ENCODE results near the gene GUCY1B1. TPM values are rescaled to one million over a fixed set of nuclear protein-coding genes. Genes with fewer than 3 reads are reported as not detected.
"Not testable (repeated sequence)": the region's sequence is repeated elsewhere in the genome, so short reads cannot be mapped to it uniquely, and the experiment has no call there.

GUCY1B1 gene
- total and polyA plus RNA-seq, 4 donors: 10.0 to 44.0 (median 25.7) TPM

DNA sequence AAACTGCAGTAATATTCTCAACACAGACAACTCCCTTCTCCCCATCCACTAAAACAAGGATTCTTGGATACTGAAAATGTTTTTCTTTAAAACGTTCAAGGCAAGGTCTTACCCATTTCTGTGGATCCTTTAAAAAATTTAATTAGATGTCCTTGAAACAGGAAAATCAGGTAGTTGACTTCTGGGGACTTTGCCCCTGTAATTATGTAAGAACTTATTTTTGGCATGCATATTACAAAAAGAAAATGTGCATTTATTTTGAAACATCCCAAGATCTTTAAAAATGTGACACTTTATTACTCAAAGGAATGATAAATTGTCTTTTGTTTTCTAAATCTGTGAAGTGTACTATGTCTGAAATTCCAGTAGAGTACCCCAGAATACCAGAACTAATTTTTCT lies 25.8 kb downstream of the GUCY1B1 start:
- intact Hi-C loops (cut with DNase I): loop anchor here (5.0 to 10.0 kb wide), 2 partner anchors 90 to 117 kb away; partner anchors contain the start of gene GUCY1A1 (in 1 of the 2)
- ATAC-seq (ENCODE audit: low FRiP score) (no peak), DNase-seq (no peak)
- H3K36me3 ChIP-seq (ENCODE audit: control insufficient read depth in 1 of 2, insufficient read depth in 2 of 2, low read length in 1 of 2): no peaks in the 10 kb centered on the region
- H3K27me3 ChIP-seq (ENCODE audit: control insufficient read depth in 1 of 2, insufficient read depth in 2 of 2, low read length in 1 of 2): no peaks in the 10 kb centered on the region
- H3K27ac ChIP-seq (ENCODE audit: low read depth in 1 of 2, low read length in 2 of 2): no peak overlapping the region
- WGBS, 2 donors: 21 to 26% methylated on average over 1 of the region's 1 CpG
- H3K4me1 ChIP-seq (ENCODE audit: control insufficient read depth in 1 of 2, insufficient read depth in 2 of 2, low read length in 2 of 2): peaks cover 1 to 4% of the 10 kb centered on the region in 2 donors
- H3K9me3 ChIP-seq (ENCODE audit: control insufficient read depth, low read length): no peaks in the 10 kb centered on the region
- H3K4me3 ChIP-seq (ENCODE audit: low read length in 2 of 2): no peak overlapping the region

DNA sequence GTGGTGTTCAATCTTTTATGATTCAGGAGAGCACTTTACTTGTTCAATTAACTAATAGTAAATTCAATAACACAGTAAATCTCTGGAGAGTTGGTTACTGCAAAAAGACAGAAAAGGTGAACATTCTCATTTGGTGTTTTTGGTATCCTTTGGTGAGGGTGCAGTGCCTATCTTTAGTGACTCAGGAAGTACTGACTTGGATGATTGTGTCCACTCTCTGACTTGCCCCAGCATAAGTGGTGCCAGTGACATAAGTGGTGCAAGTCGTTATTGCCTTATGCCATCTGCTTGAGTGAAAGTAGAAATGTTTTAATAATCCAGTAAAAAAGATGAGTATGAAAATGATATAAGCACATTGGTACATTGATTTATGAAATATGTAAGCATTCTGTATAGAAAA lies 27.0 kb downstream of the GUCY1B1 start:
- no peaks in the 10 kb centered on the region for H3K36me3 ChIP-seq (ENCODE audit: control insufficient read depth in 1 of 2, insufficient read depth in 2 of 2, low read length in 1 of 2)
- H3K4me1 ChIP-seq (ENCODE audit: control insufficient read depth in 1 of 2, insufficient read depth in 2 of 2, low read length in 2 of 2): no peaks in the 10 kb centered on the region
- H3K4me3 ChIP-seq (ENCODE audit: low read length in 2 of 2): no peak overlapping the region
- ATAC-seq (ENCODE audit: low FRiP score) (no peak), DNase-seq (no peak)
- WGBS, 2 donors: 70 to 83% methylated on average over 1 of the region's 1 CpG
- intact Hi-C loops (cut with DNase I): loop anchor here (2.0 to 10.0 kb wide), 2 partner anchors 91 to 343 kb away; no protein-coding TSS in a partner anchor
- no peaks in the 10 kb centered on the region for H3K27me3 ChIP-seq (ENCODE audit: control insufficient read depth in 1 of 2, insufficient read depth in 2 of 2, low read length in 1 of 2)
- no peak overlapping the region for H3K27ac ChIP-seq (ENCODE audit: low read depth in 1 of 2, low read length in 2 of 2)
- no peaks in the 10 kb centered on the region for H3K9me3 ChIP-seq (ENCODE audit: control insufficient read depth, low read length)

DNA sequence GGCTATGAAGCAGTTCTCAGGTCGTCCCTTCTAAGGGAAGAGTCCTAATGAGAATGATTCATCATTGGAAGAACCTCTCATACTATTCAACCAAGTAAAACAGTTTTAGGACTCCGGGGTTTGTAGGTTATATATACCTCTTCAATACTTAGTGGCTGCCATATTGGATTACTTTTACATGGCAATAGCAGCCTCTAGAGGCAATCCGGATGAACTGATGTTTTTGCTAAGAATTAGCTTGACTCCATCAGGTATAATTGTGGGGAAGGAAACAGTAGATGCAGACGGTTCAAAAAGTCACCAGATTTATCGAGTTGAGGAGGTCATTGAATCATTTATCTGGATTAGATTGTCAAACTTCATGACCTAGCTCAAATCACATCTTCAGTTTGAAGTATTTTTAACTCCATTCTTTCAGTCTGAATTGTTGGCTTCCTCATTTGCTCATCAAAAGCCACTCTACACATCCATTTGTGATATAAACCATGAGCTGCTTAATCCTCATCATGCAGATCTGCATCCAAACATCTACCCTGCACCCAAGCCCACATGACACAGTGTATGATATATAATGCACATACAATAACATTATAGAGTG lies 28.4 kb downstream of the GUCY1B1 start:
- Histone ChIP-seq H3K9me3 (ENCODE audit: control insufficient read depth, low read length) (no peaks in the 10 kb centered on the region), H3K27ac (ENCODE audit: low read depth in 1 of 2, low read length in 2 of 2) (no peak overlapping the region), H3K4me3 (ENCODE audit: low read length in 2 of 2) (no peak overlapping the region), H3K4me1 (ENCODE audit: control insufficient read depth in 1 of 2, insufficient read depth in 2 of 2, low read length in 2 of 2) (no peaks in the 10 kb centered on the region), H3K27me3 (ENCODE audit: control insufficient read depth in 1 of 2, insufficient read depth in 2 of 2, low read length in 1 of 2) (no peaks in the 10 kb centered on the region), H3K36me3 (ENCODE audit: control insufficient read depth in 1 of 2, insufficient read depth in 2 of 2, low read length in 1 of 2) (no peaks in the 10 kb centered on the region)
- intact Hi-C loops (cut with DNase I): loop anchor here (2.0 to 10.0 kb wide), 2 partner anchors 92 to 344 kb away; no protein-coding TSS in a partner anchor
- DNase-seq (no peak), ATAC-seq (ENCODE audit: low FRiP score) (peak; percentile 83)
- 27 to 36% methylated on average over 5 of the region's 5 CpGs for WGBS, 2 donors

DNA sequence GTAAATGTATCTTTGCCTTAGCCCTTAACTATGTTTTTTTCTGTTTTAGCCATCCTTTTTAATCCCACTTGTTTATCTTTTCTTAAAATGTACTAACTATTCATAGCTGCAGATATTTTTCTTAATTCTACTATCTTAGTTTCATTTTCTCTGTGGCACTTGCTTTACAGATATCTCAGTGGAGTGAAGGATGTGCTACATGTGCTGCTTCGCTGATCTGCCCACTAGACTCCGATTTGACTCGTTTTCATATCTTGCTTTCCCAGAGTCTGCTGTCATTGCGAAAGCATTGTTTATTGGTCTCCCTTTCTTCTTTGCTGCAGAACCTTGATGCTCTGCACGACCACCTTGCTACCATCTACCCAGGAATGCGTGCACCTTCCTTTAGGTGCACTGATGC lies 30.6 kb downstream of the GUCY1B1 start:
- H3K9me3 ChIP-seq (ENCODE audit: control insufficient read depth, low read length): no peaks in the 10 kb centered on the region
- H3K27ac ChIP-seq (ENCODE audit: low read depth in 1 of 2, low read length in 2 of 2): no peak overlapping the region
- no peaks in the 10 kb centered on the region for H3K27me3 ChIP-seq (ENCODE audit: control insufficient read depth in 1 of 2, insufficient read depth in 2 of 2, low read length in 1 of 2)
- H3K36me3 ChIP-seq (ENCODE audit: control insufficient read depth in 1 of 2, insufficient read depth in 2 of 2, low read length in 1 of 2): no peaks in the 10 kb centered on the region
- no peaks in the 10 kb centered on the region for H3K4me1 ChIP-seq (ENCODE audit: control insufficient read depth in 1 of 2, insufficient read depth in 2 of 2, low read length in 2 of 2)
- DNase-seq (no peak), ATAC-seq (ENCODE audit: low FRiP score) (no peak)
- WGBS, 2 donors: 53 to 55% methylated on average over 6 of the region's 6 CpGs
- intact Hi-C loops (cut with DNase I): loop anchor here in 1 of 2 donors (10.0 kb wide), 1 partner anchor 95 kb away; no protein-coding TSS in a partner anchor
- no peak overlapping the region for H3K4me3 ChIP-seq (ENCODE audit: low read length in 2 of 2)

DNA sequence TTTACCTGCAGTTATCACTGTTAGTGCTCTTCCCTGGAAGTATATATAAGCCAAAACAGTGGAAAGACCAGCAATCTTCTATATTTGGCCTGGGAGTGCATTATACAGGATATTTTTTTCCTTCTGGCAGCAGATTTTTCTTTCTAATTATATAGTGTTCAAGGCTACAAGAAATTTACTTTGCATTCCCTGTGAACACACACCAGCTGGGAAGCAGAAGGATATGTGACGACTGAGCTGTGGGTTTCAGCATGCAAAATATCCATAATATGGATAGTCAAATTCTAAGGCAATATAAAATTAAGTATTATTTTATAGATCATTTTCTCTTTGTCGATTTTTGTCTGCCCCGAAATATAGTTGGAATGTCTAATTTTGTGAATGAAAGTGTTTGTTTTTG lies 31.2 kb downstream of the GUCY1B1 start:
- H3K36me3 ChIP-seq (ENCODE audit: control insufficient read depth in 1 of 2, insufficient read depth in 2 of 2, low read length in 1 of 2): no peaks in the 10 kb centered on the region
- H3K9me3 ChIP-seq (ENCODE audit: control insufficient read depth, low read length): no peaks in the 10 kb centered on the region
- 68 to 87% methylated on average over 3 of the region's 3 CpGs for WGBS, 2 donors
- no peak overlapping the region for H3K4me3 ChIP-seq (ENCODE audit: low read length in 2 of 2)
- ATAC-seq (ENCODE audit: low FRiP score) (no peak), DNase-seq (no peak)
- no peaks in the 10 kb centered on the region for H3K27me3 ChIP-seq (ENCODE audit: control insufficient read depth in 1 of 2, insufficient read depth in 2 of 2, low read length in 1 of 2)
- H3K27ac ChIP-seq (ENCODE audit: low read depth in 1 of 2, low read length in 2 of 2): no peak overlapping the region
- no peaks in the 10 kb centered on the region for H3K4me1 ChIP-seq (ENCODE audit: control insufficient read depth in 1 of 2, insufficient read depth in 2 of 2, low read length in 2 of 2)
- intact Hi-C loops (cut with DNase I): loop anchor here in 1 of 2 donors (10.0 kb wide), 1 partner anchor 95 kb away; no protein-coding TSS in a partner anchor

DNA sequence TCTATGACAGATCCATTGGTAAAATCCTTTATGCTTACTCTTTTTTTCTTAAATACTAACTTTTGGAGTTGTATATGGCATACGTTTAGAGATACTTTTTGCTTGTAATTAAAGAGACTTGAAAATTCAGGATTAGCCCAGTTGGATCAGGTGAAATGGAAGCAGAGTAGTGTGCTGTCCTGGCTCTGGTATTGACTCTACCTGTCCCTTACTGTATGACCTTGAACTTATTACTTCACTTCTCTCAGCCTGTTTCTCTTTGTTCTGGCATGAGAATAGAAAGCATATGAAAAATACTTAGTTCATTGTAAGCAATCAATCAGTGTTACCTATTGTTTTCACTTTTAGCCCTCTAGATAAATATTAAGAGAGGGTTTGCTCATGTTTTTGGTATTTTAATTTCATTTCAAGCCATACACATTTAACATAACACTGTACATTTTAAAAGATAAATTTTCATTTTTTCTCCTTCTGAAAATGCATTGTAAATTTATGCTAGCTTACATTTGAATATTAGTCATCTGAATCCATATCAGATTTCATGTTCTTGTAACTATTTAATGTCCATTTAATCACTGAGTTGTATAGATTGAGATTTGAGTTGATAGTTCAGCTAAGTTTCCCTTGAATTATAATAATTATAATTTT lies 35.9 kb downstream of the GUCY1B1 start:
- no peaks in the 10 kb centered on the region for H3K27me3 ChIP-seq (ENCODE audit: control insufficient read depth in 1 of 2, insufficient read depth in 2 of 2, low read length in 1 of 2)
- no peak overlapping the region for H3K27ac ChIP-seq (ENCODE audit: low read depth in 1 of 2, low read length in 2 of 2)
- no peak for ATAC-seq (ENCODE audit: low FRiP score)
- intact Hi-C loops (cut with DNase I): no loop called here
- H3K9me3 ChIP-seq (ENCODE audit: control insufficient read depth, low read length): no peaks in the 10 kb centered on the region
- H3K4me1 ChIP-seq (ENCODE audit: control insufficient read depth in 1 of 2, insufficient read depth in 2 of 2, low read length in 2 of 2): peaks cover 0 to 1% of the 10 kb centered on the region in 2 donors
- DNase-seq: no peak
- 81 to 85% methylated on average over 1 of the region's 1 CpG for WGBS, 2 donors
- H3K4me3 ChIP-seq (ENCODE audit: low read length in 2 of 2): no peak overlapping the region
- no peaks in the 10 kb centered on the region for H3K36me3 ChIP-seq (ENCODE audit: control insufficient read depth in 1 of 2, insufficient read depth in 2 of 2, low read length in 1 of 2)

DNA sequence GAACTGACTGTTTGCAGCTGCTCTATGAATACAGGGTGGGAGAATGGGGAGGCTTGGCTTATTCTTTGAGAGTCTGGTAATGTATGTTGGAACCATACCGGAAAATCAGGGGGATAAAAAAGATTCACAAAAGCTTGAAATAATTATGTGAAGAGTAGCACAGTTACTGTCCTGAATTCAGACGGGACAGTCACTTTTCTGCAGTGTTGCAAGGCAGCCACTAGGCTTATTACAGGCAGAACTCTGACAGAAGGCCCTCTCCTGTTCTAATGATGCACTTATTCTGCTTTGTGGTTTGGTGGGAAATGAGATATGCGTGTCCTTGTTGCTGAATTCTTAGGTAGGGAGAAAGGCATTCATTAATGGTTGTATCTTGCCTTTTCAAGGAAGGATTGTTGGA lies 37.2 kb downstream of the GUCY1B1 start:
- intact Hi-C loops (cut with DNase I): no loop called here
- WGBS, 2 donors: 62 to 63% methylated on average over 3 of the region's 3 CpGs
- H3K4me1 ChIP-seq (ENCODE audit: control insufficient read depth in 1 of 2, insufficient read depth in 2 of 2, low read length in 2 of 2): peaks cover under 1 to 2% of the 10 kb centered on the region in 2 donors
- no peaks in the 10 kb centered on the region for H3K27me3 ChIP-seq (ENCODE audit: control insufficient read depth in 1 of 2, insufficient read depth in 2 of 2, low read length in 1 of 2)
- H3K27ac ChIP-seq (ENCODE audit: low read depth in 1 of 2, low read length in 2 of 2): no peak overlapping the region
- no peak for ATAC-seq (ENCODE audit: low FRiP score)
- no peak for DNase-seq
- H3K9me3 ChIP-seq (ENCODE audit: control insufficient read depth, low read length): no peaks in the 10 kb centered on the region
- H3K36me3 ChIP-seq (ENCODE audit: control insufficient read depth in 1 of 2, insufficient read depth in 2 of 2, low read length in 1 of 2): no peaks in the 10 kb centered on the region
- no peak overlapping the region for H3K4me3 ChIP-seq (ENCODE audit: low read length in 2 of 2)

DNA sequence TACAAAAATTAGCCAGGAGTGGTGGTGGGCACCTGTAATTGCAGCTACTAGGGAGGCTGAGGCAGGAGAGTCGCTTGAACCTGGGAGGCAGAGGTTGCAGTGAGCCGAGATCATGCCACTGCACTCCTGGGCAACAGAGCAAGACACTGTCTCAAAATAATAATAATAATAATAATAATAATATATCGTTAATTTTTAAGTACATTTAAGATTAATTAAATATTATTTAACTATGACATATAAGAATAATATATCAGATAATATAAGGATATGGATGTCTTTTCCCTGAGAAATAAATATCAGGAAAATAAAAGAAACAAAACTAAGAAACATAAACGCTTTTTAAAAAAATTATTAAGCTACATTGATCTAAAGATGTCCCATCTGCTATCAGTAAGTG lies 38.8 kb downstream of the GUCY1B1 start:
- H3K9me3 ChIP-seq (ENCODE audit: control insufficient read depth, low read length); ATAC-seq (ENCODE audit: low FRiP score); H3K36me3 ChIP-seq (ENCODE audit: control insufficient read depth in 1 of 2, insufficient read depth in 2 of 2, low read length in 1 of 2); H3K4me1 ChIP-seq (ENCODE audit: control insufficient read depth in 1 of 2, insufficient read depth in 2 of 2, low read length in 2 of 2); DNase-seq; intact Hi-C loops (cut with DNase I); H3K4me3 ChIP-seq (ENCODE audit: low read length in 2 of 2); H3K27ac ChIP-seq (ENCODE audit: low read depth in 1 of 2, low read length in 2 of 2); H3K27me3 ChIP-seq (ENCODE audit: control insufficient read depth in 1 of 2, insufficient read depth in 2 of 2, low read length in 1 of 2): not testable (repeated sequence)
- WGBS, 2 donors: 96% methylated on average over 4 of the region's 4 CpGs

All from aorta (tissue), 5 donors.